Activated naive CD4-positive, alpha-beta T cell treated with anti-CD3 and anti-CD28 coated beads, Interleukin-2, amount 10 ng/mL, durations not matched to agents 7 days and 5 days (primary cell): Measurements from ENCODE around the gene CFAP141.
A peak's percentile ranks its signal among the peaks of the same experiment; 100 is the strongest.
"Not testable (repeated sequence)": the region's sequence is repeated elsewhere in the genome, so short reads cannot be mapped to it uniquely, and the experiment has no call there.

Experiments
- CTCF ChIA-PET: fragments of 350-600 bp; sonication (Branson Sonifier 250); formaldehyde crosslinking; loops from one replicate; lab custom pipeline; 2021; ENCODE audit warnings: antibody characterized with exemption; lab: Charles Lee
- DNase-seq: peaks from one replicate; pipeline ENCODE4 v3.0.0-alpha.2; 2020
- H3K27ac Mint-ChIP-seq: one replicate; pipeline ENCODE4 v1.8.0; 2021; ENCODE audit warnings: mild to moderate bottlenecking, moderate library complexity, mixed read lengths
- H3K27me3 Mint-ChIP-seq: one replicate; pipeline ENCODE4 v1.8.0; 2021; ENCODE audit warnings: mild to moderate bottlenecking, mixed read lengths
- H3K36me3 Mint-ChIP-seq: one replicate; pipeline ENCODE4 v1.8.0; 2021; ENCODE audit warnings: mixed read lengths
- H3K4me1 Mint-ChIP-seq: one replicate; pipeline ENCODE4 v1.8.0; 2021; ENCODE audit warnings: mixed read lengths
- H3K4me3 Mint-ChIP-seq: one replicate; pipeline ENCODE4 v1.8.0; 2021; ENCODE audit warnings: mild to moderate bottlenecking, moderate library complexity, mixed read lengths
- H3K9me3 Mint-ChIP-seq: one replicate; pipeline ENCODE4 v1.8.0; 2021; ENCODE audit warnings: mixed read lengths

Gene CFAP141

GRCh38 chr1:154206196-154206595 is at the start of gene CFAP141:
Gene CFAP141, minus strand, starts transcription at chr1:154206333. Its CDS starts 26 bp downstream, at chr1:154206307.
- CTCF ChIA-PET = interaction anchor here (1.3 kb wide), 1 partner anchor 65 kb away, joined by 3 read pairs; the partner anchor contains the start of gene HAX1
- peaks cover 33% of the 10 kb centered on the region for H3K36me3 Mint-ChIP-seq
- H3K4me3 Mint-ChIP-seq = no peak within 1 kb of the TSS
- no peak for DNase-seq
- H3K9me3 Mint-ChIP-seq = no peaks in the 10 kb centered on the region
- no peaks in the 10 kb centered on the region for H3K27me3 Mint-ChIP-seq
- peak within 1 kb of the TSS; percentile 3 for H3K27ac Mint-ChIP-seq
- peaks cover 5% of the 10 kb centered on the region for H3K4me1 Mint-ChIP-seq

GRCh38 chr1:154253671-154254070 is 47.5 kb upstream of the CFAP141 start:
- H3K27ac Mint-ChIP-seq = no peak overlapping the region

GRCh38 chr1:154241703-154242351 is 35.7 kb upstream of the CFAP141 start:
- H3K27ac Mint-ChIP-seq = no peak overlapping the region
- no peak overlapping the region for H3K4me3 Mint-ChIP-seq
- H3K9me3 Mint-ChIP-seq = no peaks in the 10 kb centered on the region

More at GRCh38 chr1:154253671-154254070, 47.5 kb upstream of the CFAP141 start:
- DNase-seq = no peak
- no peaks in the 10 kb centered on the region for H3K9me3 Mint-ChIP-seq
- no peaks in the 10 kb centered on the region for H3K27me3 Mint-ChIP-seq
- CTCF ChIA-PET = no interaction called here
- H3K4me1 Mint-ChIP-seq = no peaks in the 10 kb centered on the region
- H3K36me3 Mint-ChIP-seq = peaks cover 72% of the 10 kb centered on the region
- no peak overlapping the region for H3K4me3 Mint-ChIP-seq

GRCh38 chr1:154240294-154240833 is 34.2 kb upstream of the CFAP141 start:
- Mint-ChIP-seq H3K4me1 (peaks cover 13% of the 10 kb centered on the region), H3K27ac (no peak overlapping the region), H3K9me3 (no peaks in the 10 kb centered on the region), H3K36me3 (peaks cover 81% of the 10 kb centered on the region), H3K27me3 (no peaks in the 10 kb centered on the region), H3K4me3 (no peak overlapping the region)
- CTCF ChIA-PET = no interaction called here
- no peak for DNase-seq

More at GRCh38 chr1:154241703-154242351, 35.7 kb upstream of the CFAP141 start:
- no peak for DNase-seq
- Mint-ChIP-seq H3K27me3 (no peaks in the 10 kb centered on the region), H3K36me3 (peaks cover 78% of the 10 kb centered on the region), H3K4me1 (peaks cover 13% of the 10 kb centered on the region)
- CTCF ChIA-PET = no interaction called here

- H3K36me3 Mint-ChIP-seq = peaks cover 79% of the 10 kb centered on the region
Measured at GRCh38 chr1:154239491-154239890, 33.4 kb upstream of the CFAP141 start.

GRCh38 chr1:154237880-154238506 is 31.9 kb upstream of the CFAP141 start:
- no peak overlapping the region for H3K27ac Mint-ChIP-seq
- CTCF ChIA-PET = interaction anchor here (0.9 kb wide), 1 partner anchor 34 kb away, joined by 4 read pairs; no protein-coding TSS in a partner anchor
- H3K4me1 Mint-ChIP-seq = peaks cover 13% of the 10 kb centered on the region
- no peak overlapping the region for H3K4me3 Mint-ChIP-seq
- no peaks in the 10 kb centered on the region for H3K9me3 Mint-ChIP-seq
- no peak for DNase-seq
- H3K36me3 Mint-ChIP-seq = peaks cover 74% of the 10 kb centered on the region
- H3K27me3 Mint-ChIP-seq = no peaks in the 10 kb centered on the region

More at GRCh38 chr1:154239491-154239890, 33.4 kb upstream of the CFAP141 start:
- Mint-ChIP-seq H3K27me3 (no peaks in the 10 kb centered on the region), H3K9me3 (no peaks in the 10 kb centered on the region), H3K27ac (no peak overlapping the region), H3K4me3 (no peak overlapping the region), H3K4me1 (peaks cover 13% of the 10 kb centered on the region)
- DNase-seq = no peak
- CTCF ChIA-PET = no interaction called here

- no peak overlapping the region for H3K4me3 Mint-ChIP-seq
- no peaks in the 10 kb centered on the region for H3K9me3 Mint-ChIP-seq
- peaks cover 68% of the 10 kb centered on the region for H3K36me3 Mint-ChIP-seq
- no peaks in the 10 kb centered on the region for H3K27me3 Mint-ChIP-seq
- no peak overlapping the region for H3K27ac Mint-ChIP-seq
- CTCF ChIA-PET = interaction anchor here (0.9 kb wide), 1 partner anchor 34 kb away, joined by 4 read pairs; no protein-coding TSS in a partner anchor
- peaks cover 13% of the 10 kb centered on the region for H3K4me1 Mint-ChIP-seq
- no peak for DNase-seq
Measured at GRCh38 chr1:154237435-154237834, 31.3 kb upstream of the CFAP141 start.

- DNase-seq = no peak
- H3K36me3 Mint-ChIP-seq = peaks cover 68% of the 10 kb centered on the region
- H3K4me1 Mint-ChIP-seq = peaks cover 13% of the 10 kb centered on the region
- no peaks in the 10 kb centered on the region for H3K9me3 Mint-ChIP-seq
- no peaks in the 10 kb centered on the region for H3K27me3 Mint-ChIP-seq
- H3K4me3 Mint-ChIP-seq = no peak overlapping the region
- CTCF ChIA-PET = no interaction called here
- no peak overlapping the region for H3K27ac Mint-ChIP-seq
Measured at GRCh38 chr1:154236855-154237254, 30.7 kb upstream of the CFAP141 start.

GRCh38 chr1:154233127-154233526 is 27.0 kb upstream of the CFAP141 start:
- H3K27ac Mint-ChIP-seq = not testable (repeated sequence)

GRCh38 chr1:154231112-154231511 is 25.0 kb upstream of the CFAP141 start:
- H3K9me3 Mint-ChIP-seq, DNase-seq, H3K27ac Mint-ChIP-seq, H3K27me3 Mint-ChIP-seq, H3K4me3 Mint-ChIP-seq: not testable (repeated sequence)
- H3K36me3 Mint-ChIP-seq = peaks cover 64% of the 10 kb centered on the region
- H3K4me1 Mint-ChIP-seq = peaks cover 10% of the 10 kb centered on the region
- CTCF ChIA-PET = interaction anchor here (0.6 to 0.7 kb wide), 3 partner anchors 20 to 1493 kb away, joined by 3 read pairs; no protein-coding TSS in a partner anchor

More at GRCh38 chr1:154233127-154233526, 27.0 kb upstream of the CFAP141 start:
- H3K9me3 Mint-ChIP-seq, DNase-seq, CTCF ChIA-PET, H3K27me3 Mint-ChIP-seq, H3K4me3 Mint-ChIP-seq, H3K4me1 Mint-ChIP-seq: not testable (repeated sequence)
- H3K36me3 Mint-ChIP-seq = peaks cover 66% of the 10 kb centered on the region

GRCh38 chr1:154225370-154225769 is 19.2 kb upstream of the CFAP141 start:
- Mint-ChIP-seq H3K27ac (no peak overlapping the region), H3K4me1 (peaks cover 53% of the 10 kb centered on the region), H3K9me3 (no peaks in the 10 kb centered on the region), H3K4me3 (no peak overlapping the region), H3K36me3 (peaks cover 61% of the 10 kb centered on the region), H3K27me3 (no peaks in the 10 kb centered on the region)
- DNase-seq = no peak
- CTCF ChIA-PET = no interaction called here

- Mint-ChIP-seq H3K9me3 (no peaks in the 10 kb centered on the region), H3K27ac (no peak overlapping the region), H3K36me3 (peaks cover 65% of the 10 kb centered on the region), H3K4me1 (peaks cover 62% of the 10 kb centered on the region), H3K4me3 (no peak overlapping the region), H3K27me3 (no peaks in the 10 kb centered on the region)
- no peak for DNase-seq
- CTCF ChIA-PET = interaction anchor here (1.4 kb wide), 1 partner anchor 111 kb away, joined by 4 read pairs; no protein-coding TSS in a partner anchor
Measured at GRCh38 chr1:154223621-154224020, 17.5 kb upstream of the CFAP141 start.

- Mint-ChIP-seq H3K4me3 (peak overlapping the region; percentile 94), H3K36me3 (peaks cover 67% of the 10 kb centered on the region), H3K27ac (peak overlapping the region; percentile 76), H3K27me3 (no peaks in the 10 kb centered on the region), H3K9me3 (no peaks in the 10 kb centered on the region), H3K4me1 (peaks cover 69% of the 10 kb centered on the region)
- CTCF ChIA-PET = interaction anchor here (1.4 kb wide), 1 partner anchor 112 kb away, joined by 4 read pairs; no protein-coding TSS in a partner anchor
- no peak for DNase-seq
Measured at GRCh38 chr1:154222918-154223317, 16.8 kb upstream of the CFAP141 start.

GRCh38 chr1:154222518-154222917 is 16.4 kb upstream of the CFAP141 start:
- H3K4me1 Mint-ChIP-seq = peaks cover 73% of the 10 kb centered on the region
- CTCF ChIA-PET = interaction anchor here (0.6 to 1.4 kb wide), 2 partner anchors 63 to 112 kb away, joined by 3 to 4 read pairs; no protein-coding TSS in a partner anchor
- H3K27ac Mint-ChIP-seq = peak overlapping the region; percentile 98
- no peaks in the 10 kb centered on the region for H3K27me3 Mint-ChIP-seq
- H3K4me3 Mint-ChIP-seq = peak overlapping the region; percentile 94
- H3K9me3 Mint-ChIP-seq = no peaks in the 10 kb centered on the region
- H3K36me3 Mint-ChIP-seq = peaks cover 67% of the 10 kb centered on the region
- DNase-seq = no peak
